GM12878 (cell line): Measurements from ENCODE around the gene NMUR2. TPM values are rescaled to one million over a fixed set of nuclear protein-coding genes. Genes with fewer than 3 reads are reported as not detected.

Experiments used
- ATAC-seq: fragments of 200-7000 bp; cut with Tn5 transposase; 3 replicates; pipeline ENCODE4 v1.9.1; 2020; ENCODE audit warnings: mild to moderate bottlenecking, moderate library complexity
- BruUV-seq: library from RNA; stranded (reverse); fragments of 400-500 nt; replicated peaks from 2 replicates; lab custom pipeline; 2021; lab: Mats Ljungman, UMichigan
- CTCF ChIA-PET: fragments of 300-600 bp; sonication (Branson Sonifier 250); formaldehyde crosslinking; extraction: SDS; loops from one replicate; lab custom pipeline; 2021; ENCODE audit warnings: inconsistent platforms; lab: Yijun Ruan, JAX
- POLR2A ChIA-PET: fragments of 350-600 bp; formaldehyde crosslinking; extraction: SDS; loops from one replicate; lab custom pipeline; 2021; ENCODE audit warnings: inconsistent platforms; lab: Charles Lee
- RAD21 ChIA-PET: fragments of 300-600 bp; sonication (Branson Sonifier 250); formaldehyde crosslinking; loops from one replicate; lab custom pipeline; 2023; ENCODE audit warnings: antibody characterized with exemption; ENCODE audit not compliant: unreplicated experiment; lab: Charles Lee
- SMC1A ChIA-PET: fragments of 300-600 bp; sonication (Branson Sonifier 250); formaldehyde crosslinking; loops from one replicate; lab custom pipeline; 2023; ENCODE audit not compliant: unreplicated experiment, uncharacterized antibody; lab: Charles Lee
- DNase-seq: peaks from one replicate; pipeline ENCODE4 v3.0.0-alpha.2; 2011; ENCODE audit warnings: low read depth, low spot score
- FAIRE-seq: peaks from 3 replicates; lab custom pipeline; 2011; peaks lifted over from hg19 to GRCh38; lab: Jason Lieb, UNC
- H2AFZ ChIP-seq: 2 replicates; pipeline ENCODE4 v1.6.0; 2011; ENCODE audit warnings: low read depth, low read length, control low read depth; ENCODE audit not compliant: control insufficient read depth
- H3K27ac ChIP-seq: 2 replicates; pipeline ENCODE4 v1.5.1; 2011; ENCODE audit warnings: control low read depth; ENCODE audit not compliant: control insufficient read depth, insufficient read depth
- H3K27me3 ChIP-seq, 2 experiments: replicated peaks in 1 of 2; 2 replicates each; pipeline versions ENCODE4 v1.6.0 to v1.6.1; 2011; ENCODE audit warnings: low read length in 1 of 2; ENCODE audit not compliant: control insufficient read depth in 2 of 2, insufficient read depth in 2 of 2
- H3K36me3 ChIP-seq, 2 experiments: 2 replicates each; pipeline ENCODE4 v1.5.1; 2011; ENCODE audit warnings: low read length in 1 of 2; ENCODE audit not compliant: control insufficient read depth in 2 of 2, insufficient read depth in 2 of 2
- H3K4me1 ChIP-seq: 2 replicates; pipeline ENCODE4 v1.6.1; 2011; ENCODE audit warnings: mild to moderate bottlenecking, low read length, moderate library complexity, mixed read lengths; ENCODE audit not compliant: control insufficient read depth, insufficient read depth
- H3K4me2 ChIP-seq: 2 replicates; pipeline ENCODE4 v1.6.0; 2011; ENCODE audit warnings: control low read depth; ENCODE audit not compliant: control insufficient read depth, insufficient read depth
- H3K4me3 ChIP-seq: fragments of 200-600 bp; sonication (generic); 2 replicates; pipeline ENCODE4 v1.5.1; 2016
- H3K79me2 ChIP-seq: 2 replicates; pipeline ENCODE4 v1.6.0; 2011; ENCODE audit warnings: low read length; ENCODE audit not compliant: control insufficient read depth, insufficient read depth
- H3K9ac ChIP-seq: 2 replicates; pipeline ENCODE4 v1.8.0; 2011; ENCODE audit warnings: low read length, control low read depth, mixed read lengths; ENCODE audit not compliant: control insufficient read depth, insufficient read depth
- H3K9me3 ChIP-seq: replicated peaks from 3 replicates; pipeline ENCODE4 v1.5.1; 2011; ENCODE audit warnings: mild to moderate bottlenecking, low read length; ENCODE audit not compliant: control insufficient read depth, insufficient read depth
- H4K20me1 ChIP-seq: 2 replicates; pipeline ENCODE4 v1.6.0; 2011; ENCODE audit not compliant: control insufficient read depth, insufficient read depth
- ATF2 ChIP-seq: IDR thresholded peaks from 2 replicates; pipeline ENCODE4 v1.6.1; 2012; ENCODE audit warnings: low read length, inconsistent platforms
- BCL3 ChIP-seq: IDR thresholded peaks from 2 replicates; pipeline ENCODE4 v1.6.1; 2011; ENCODE audit warnings: borderline replicate concordance, low read depth, mild to moderate bottlenecking, moderate library complexity, low read length; ENCODE audit not compliant: insufficient read depth, poor library complexity, severe bottlenecking
- CBX3 ChIP-seq: fragments of 200-600 bp; sonication (generic); IDR thresholded peaks from 2 replicates; pipeline ENCODE4 v1.6.1; 2016; ENCODE audit warnings: low read depth, borderline replicate concordance
- ETV6 ChIP-seq, 2 experiments: fragments of 450-650 bp in 1 of 2; IDR thresholded peaks in 1 of 2; conservative IDR thresholded peaks in 1 of 2; 2 replicates each; pipeline ENCODE4 v1.6.1; 2014; ENCODE audit warnings: antibody characterized with exemption in 1 of 2, borderline replicate concordance in 1 of 2, low read depth in 1 of 2, mild to moderate bottlenecking in 1 of 2, moderate library complexity in 1 of 2
- EZH2 ChIP-seq: IDR thresholded peaks from 2 replicates; pipeline ENCODE4 v1.6.1; 2012; ENCODE audit warnings: low read depth, mild to moderate bottlenecking, control low read depth, inconsistent platforms, low read length, borderline replicate concordance; ENCODE audit not compliant: control insufficient read depth
- FOXK2 ChIP-seq: fragments of 450-650 bp; IDR thresholded peaks from 2 replicates; pipeline ENCODE4 v1.6.1; 2017; ENCODE audit warnings: mild to moderate bottlenecking, moderate library complexity
- HDAC2 ChIP-seq: fragments of 200-600 bp; sonication (generic); IDR thresholded peaks from 2 replicates; pipeline ENCODE4 v1.6.1; 2017
- POLR2AphosphoS5 ChIP-seq: IDR thresholded peaks from 2 replicates; pipeline ENCODE4 v1.6.1; 2011; ENCODE audit warnings: mild to moderate bottlenecking, low read length, inconsistent platforms
- RAD21 ChIP-seq: IDR thresholded peaks from 2 replicates; pipeline ENCODE4 v1.6.1; 2011; ENCODE audit warnings: mild to moderate bottlenecking, low read depth, low read length, moderate library complexity; ENCODE audit not compliant: insufficient read depth
- RAD51 ChIP-seq: fragments of 450-650 bp; IDR thresholded peaks from 2 replicates; pipeline ENCODE4 v1.6.1; 2016; ENCODE audit warnings: moderate library complexity, mild to moderate bottlenecking, inconsistent platforms
- SMARCA5 ChIP-seq: fragments of 450-650 bp; IDR thresholded peaks from 2 replicates; pipeline ENCODE4 v1.6.1; 2017; ENCODE audit warnings: mild to moderate bottlenecking
- SP1 ChIP-seq: IDR thresholded peaks from one replicate; pipeline ENCODE4 v1.6.1; 2011; ENCODE audit warnings: low read depth, low read length
- ZBTB33 ChIP-seq: fragments of 450-650 bp; IDR thresholded peaks from 2 replicates; pipeline ENCODE4 v1.6.1; 2017; ENCODE audit warnings: mild to moderate bottlenecking
- WGBS: methylation state at CpG from one replicate; pipeline ENCODE4 v1.1.6; 2016; ENCODE audit warnings: low lambda C conversion rate; ENCODE audit not compliant: insufficient replicate concordance, insufficient coverage; ENCODE audit errors: missing lambda C conversion rate; 5-methylcytosine and 5-hydroxymethylcytosine counted together
- in situ Hi-C: fragments of 300-500 bp; cut with MboI; formaldehyde crosslinking; loops from 9 replicates; pipeline ENCODE4 v1.14.3; 2018; ENCODE audit warnings: mixed read lengths
- intact Hi-C: fragments of 100-400 bp; cut with micrococcal nuclease; formaldehyde crosslinking; loops from one replicate; pipeline ENCODE4 v1.14.2; 2022; ENCODE audit not compliant: unreplicated experiment
- polyA plus RNA-seq, 11 experiments: library from polyadenylated mRNA; depleted of rRNA in 4 of 11; unstranded in 6 of 11; stranded (reverse) in 5 of 11; fragments of >200 nt; fragmentation: Nextera tagmentation in 4 of 11; fragmentation: Illumina TruSeq in 1 of 11; extraction: Ambion mirVana in 4 of 11; extraction: Trizol in 1 of 11; gene quantifications; 1 replicate in 1 of 11; 2 replicates in 10 of 11; pipeline versions ENCODE4 v1.2.1 to v1.2.3, GENCODE V29; 2011 to 2016; ENCODE audit warnings: inconsistent platforms in 2 of 11, missing spikeins in 2 of 11, low read depth in 1 of 11
- total RNA-seq, 4 experiments: library from RNA; depleted of rRNA in 3 of 4; stranded (reverse); fragments of >200 nt in 3 of 4; fragmentation: Illumina TruSeq in 1 of 4; extraction: Trizol in 1 of 4; gene quantifications; 2 replicates each; pipeline versions ENCODE4 v1.2.1 to v1.2.3, GENCODE V29; 2013 to 2021
- TF ChIP-seq, protein P1 (sequence below): fragments of 450-650 bp; IDR thresholded peaks from 2 replicates; pipeline ENCODE4 v1.6.1; 2016; ENCODE audit warnings: mild to moderate bottlenecking
- TF ChIP-seq, protein P2 (sequence below): fragments of 150-350 bp; IDR thresholded peaks from 2 replicates; pipeline ENCODE4 v1.6.1; 2016; ENCODE audit warnings: low read depth, low read length

The NMUR2 gene
- total and polyA plus RNA-seq, 10 of the 15 experiments (the other 5 are each of a cell fraction or from before 2014, with no cell fraction given) = 0.06 to 0.11 (median 0.06) TPM; not detected in 7

DNA sequence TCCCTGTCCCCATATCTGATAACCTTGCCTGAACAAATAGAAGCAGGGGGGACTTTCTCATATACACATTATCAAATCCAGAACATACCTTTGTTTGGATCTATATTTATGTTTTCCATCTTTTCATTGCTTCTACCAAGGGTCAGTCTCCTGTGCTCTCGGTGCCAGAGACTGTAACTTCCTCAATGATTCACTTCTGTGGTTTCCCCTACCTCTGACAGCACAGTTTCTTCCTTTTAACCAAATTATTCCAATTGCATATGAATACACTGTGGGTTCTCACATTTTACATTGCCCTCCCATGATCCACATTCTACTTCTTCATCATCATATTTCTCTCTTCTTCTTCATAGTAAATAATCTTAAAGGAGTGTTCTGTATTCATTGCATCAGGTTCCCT is 32.2 kb downstream of the NMUR2 start:
- RAD21 ChIA-PET = no interaction called here
- Histone ChIP-seq H3K4me2 (no peak overlapping the region), H4K20me1 (no peaks in the 10 kb centered on the region), H3K9me3 (no peaks in the 10 kb centered on the region), H3K9ac (no peak overlapping the region), H3K27ac (no peak overlapping the region), H3K27me3 (0 out of 4 replicates have a peak, but pooled peaks cover 0 to 3% of the 10 kb centered on the region in 2 experiments), H3K4me1 (no peaks in the 10 kb centered on the region), H3K79me2 (no peaks in the 10 kb centered on the region), H3K4me3 (no peak overlapping the region), H3K36me3 (no peaks in the 10 kb centered on the region), H2AFZ (no peak overlapping the region)
- in situ Hi-C loops = no loop called here
- SMC1A ChIA-PET = no interaction called here
- no peak for FAIRE-seq
- ATAC-seq = no peak
- WGBS = 0% methylated on average over 1 of the region's 1 CpG
- CTCF ChIA-PET = interaction anchor here (0.7 kb wide), 1 partner anchor 26 kb away, joined by 3 read pairs; no protein-coding TSS in a partner anchor
- intact Hi-C loops = no loop called here
- BruUV-seq = no TSS peak
- POLR2A ChIA-PET = no interaction called here
- DNase-seq = no peak
- TF ChIP-seq ZBTB33 (no peak), SP1 (no peak), BCL3 (no peak), FOXK2 (no peak), CBX3 (no peak), EZH2 (no peak), ETV6 (conservative IDR thresholded peaks at IDR 0.05 in 1 of 2, IDR thresholded peaks at IDR 0.05 in 1 of 2; ENCODE audit: borderline replicate concordance in 1 of 2, low read depth in 1 of 2) (no peak), HDAC2 (no peak), SMARCA5 (no peak), RAD21 (no peak), POLR2AphosphoS5 (no peak), ATF2 (no peak), RAD51 (no peak)
- TF ChIP-seq, protein P1, sequence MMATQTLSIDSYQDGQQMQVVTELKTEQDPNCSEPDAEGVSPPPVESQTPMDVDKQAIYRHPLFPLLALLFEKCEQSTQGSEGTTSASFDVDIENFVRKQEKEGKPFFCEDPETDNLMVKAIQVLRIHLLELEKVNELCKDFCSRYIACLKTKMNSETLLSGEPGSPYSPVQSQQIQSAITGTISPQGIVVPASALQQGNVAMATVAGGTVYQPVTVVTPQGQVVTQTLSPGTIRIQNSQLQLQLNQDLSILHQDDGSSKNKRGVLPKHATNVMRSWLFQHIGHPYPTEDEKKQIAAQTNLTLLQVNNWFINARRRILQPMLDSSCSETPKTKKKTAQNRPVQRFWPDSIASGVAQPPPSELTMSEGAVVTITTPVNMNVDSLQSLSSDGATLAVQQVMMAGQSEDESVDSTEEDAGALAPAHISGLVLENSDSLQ = no peak
- TF ChIP-seq, protein P2, sequence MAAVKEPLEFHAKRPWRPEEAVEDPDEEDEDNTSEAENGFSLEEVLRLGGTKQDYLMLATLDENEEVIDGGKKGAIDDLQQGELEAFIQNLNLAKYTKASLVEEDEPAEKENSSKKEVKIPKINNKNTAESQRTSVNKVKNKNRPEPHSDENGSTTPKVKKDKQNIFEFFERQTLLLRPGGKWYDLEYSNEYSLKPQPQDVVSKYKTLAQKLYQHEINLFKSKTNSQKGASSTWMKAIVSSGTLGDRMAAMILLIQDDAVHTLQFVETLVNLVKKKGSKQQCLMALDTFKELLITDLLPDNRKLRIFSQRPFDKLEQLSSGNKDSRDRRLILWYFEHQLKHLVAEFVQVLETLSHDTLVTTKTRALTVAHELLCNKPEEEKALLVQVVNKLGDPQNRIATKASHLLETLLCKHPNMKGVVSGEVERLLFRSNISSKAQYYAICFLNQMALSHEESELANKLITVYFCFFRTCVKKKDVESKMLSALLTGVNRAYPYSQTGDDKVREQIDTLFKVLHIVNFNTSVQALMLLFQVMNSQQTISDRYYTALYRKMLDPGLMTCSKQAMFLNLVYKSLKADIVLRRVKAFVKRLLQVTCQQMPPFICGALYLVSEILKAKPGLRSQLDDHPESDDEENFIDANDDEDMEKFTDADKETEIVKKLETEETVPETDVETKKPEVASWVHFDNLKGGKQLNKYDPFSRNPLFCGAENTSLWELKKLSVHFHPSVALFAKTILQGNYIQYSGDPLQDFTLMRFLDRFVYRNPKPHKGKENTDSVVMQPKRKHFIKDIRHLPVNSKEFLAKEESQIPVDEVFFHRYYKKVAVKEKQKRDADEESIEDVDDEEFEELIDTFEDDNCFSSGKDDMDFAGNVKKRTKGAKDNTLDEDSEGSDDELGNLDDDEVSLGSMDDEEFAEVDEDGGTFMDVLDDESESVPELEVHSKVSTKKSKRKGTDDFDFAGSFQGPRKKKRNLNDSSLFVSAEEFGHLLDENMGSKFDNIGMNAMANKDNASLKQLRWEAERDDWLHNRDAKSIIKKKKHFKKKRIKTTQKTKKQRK = no peak
